Coronary artery (tissue), 2 donors: ENCODE data around the gene MMP28.

Source experiments
- DNase-seq: peaks from one replicate; pipeline ENCODE4 v3.0.0-alpha.2; 2017; ENCODE audit warnings: low spot score
- H3K27ac ChIP-seq, 2 donors: fragments of 200-600 bp; sonication (generic); one replicate each; pipeline ENCODE4 v1.5.1; 2016 to 2019
- H3K4me3 ChIP-seq: fragments of 200-600 bp; sonication (generic); 2 replicates; pipeline ENCODE4 v1.5.1; 2016; ENCODE audit warnings: mild to moderate bottlenecking, moderate library complexity
- CTCF ChIP-seq: fragments of 200-600 bp; sonication (generic); IDR thresholded peaks from one replicate; pipeline ENCODE4 v1.5.1; 2019; ENCODE audit warnings: antibody characterized with exemption

MMP28 gene

GRCh38 chr17:35809855-35810461 lies 14.5 kb upstream of the MMP28 start:
- peak; percentile 81 for DNase-seq
- peak overlapping the region; percentile 98 for H3K4me3 ChIP-seq
- H3K27ac ChIP-seq: peak overlapping the region; percentile 83 to 98
- no peak for TF ChIP-seq CTCF

- peak; percentile 96 for DNase-seq
- peak within 1 kb of the TSS; percentile 98 for H3K4me3 ChIP-seq
- H3K27ac ChIP-seq: peak within 1 kb of the TSS; percentile 83 to 98
- TF ChIP-seq CTCF: peak; percentile 51
Measured at GRCh38 chr17:35808962-35809854, 13.8 kb upstream of the MMP28 start, which contains the start of gene TAF15. Gene TAF15 (plus strand): TSS chr17:35809484. CDS start chr17:35809570, 86 bp downstream.

GRCh38 chr17:35808240-35808961 lies 13.0 kb upstream of the MMP28 start:
- Histone ChIP-seq H3K27ac (peak overlapping the region; percentile 83 to 98), H3K4me3 (peak overlapping the region; percentile 98)
- no peak for DNase-seq
- TF ChIP-seq CTCF: no peak

- no peak for TF ChIP-seq CTCF
- Histone ChIP-seq H3K27ac (no peak overlapping the region), H3K4me3 (no peak overlapping the region)
- no peak for DNase-seq
Measured at GRCh38 chr17:35807371-35808144, 12.1 kb upstream of the MMP28 start.

- DNase-seq: no peak
- TF ChIP-seq CTCF: peak; percentile 61
Measured at GRCh38 chr17:35804658-35805192, 9.3 kb upstream of the MMP28 start.

GRCh38 chr17:35801583-35802224 lies 6.3 kb upstream of the MMP28 start:
- DNase-seq: no peak
- Histone ChIP-seq H3K4me3 (no peak overlapping the region), H3K27ac (peak overlapping the region in 1 of 2 donors; percentile 38)
- no peak for TF ChIP-seq CTCF

More at GRCh38 chr17:35804658-35805192, 9.3 kb upstream of the MMP28 start:
- H3K4me3 ChIP-seq: no peak overlapping the region
- peak overlapping the region; percentile 48 to 50 for H3K27ac ChIP-seq
